ENCODE measurements around the gene LBX2.

DNA sequence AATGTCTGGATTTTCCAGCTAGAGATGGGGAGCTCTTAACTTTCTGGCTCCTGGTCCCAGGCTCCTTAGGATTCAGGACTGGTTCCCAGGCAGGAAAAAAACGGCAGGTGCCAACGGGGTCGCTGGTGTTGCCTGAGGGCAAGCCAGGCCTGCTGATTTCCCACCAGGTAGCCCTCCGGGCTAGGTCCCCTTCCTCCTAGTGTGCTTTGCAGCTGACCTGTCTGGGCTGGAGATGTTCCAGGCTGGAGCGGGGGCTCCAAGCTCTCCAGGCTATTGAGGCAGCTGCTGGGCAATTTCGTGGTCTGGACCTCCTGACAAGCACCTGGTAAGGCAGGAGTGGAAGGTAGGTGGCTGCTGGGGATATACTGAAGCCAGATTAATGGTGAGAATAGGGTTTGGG lies 24.9 kb downstream of the LBX2 start:
- TF ChIP-seq LEF1 (IDR thresholded peaks at IDR 0.05; ENCODE audit: borderline replicate concordance): no peak
- TF ChIP-seq ELF4 (IDR thresholded peaks at IDR 0.05): no peak
- no peak for TF ChIP-seq ZNF384 (IDR thresholded peaks at IDR 0.05)
- no peak for TF ChIP-seq NFRKB (IDR thresholded peaks at IDR 0.05)
- TF ChIP-seq SUZ12 (IDR thresholded peaks at IDR 0.05): no peak

All from HEK293T (cell line).